Activated CD8-positive, alpha-beta memory T cell treated with anti-CD3 and anti-CD28 coated beads for 48 hours (primary cell): ENCODE data around the gene L2HGDH.
A peak's percentile ranks its signal among the peaks of the same experiment; 100 is the strongest.

Source experiments
- DNase-seq, 3 experiments: peaks; one replicate each; pipeline ENCODE4 v3.0.0-alpha.2; 2020; ENCODE audit warnings: low read depth in 2 of 3, low spot score in 2 of 3

Gene L2HGDH

GRCh38 chr14:50230701-50231474 lies 81.1 kb downstream of the L2HGDH start:
- DNase-seq, result peak in 2 of 3 experiments; percentile 14 to 18

- no peak for DNase-seq
Measured at GRCh38 chr14:50230401-50230700, 81.7 kb downstream of the L2HGDH start.

GRCh38 chr14:50229681-50230080 lies 82.3 kb downstream of the L2HGDH start:
- DNase-seq, result no peak

DNA sequence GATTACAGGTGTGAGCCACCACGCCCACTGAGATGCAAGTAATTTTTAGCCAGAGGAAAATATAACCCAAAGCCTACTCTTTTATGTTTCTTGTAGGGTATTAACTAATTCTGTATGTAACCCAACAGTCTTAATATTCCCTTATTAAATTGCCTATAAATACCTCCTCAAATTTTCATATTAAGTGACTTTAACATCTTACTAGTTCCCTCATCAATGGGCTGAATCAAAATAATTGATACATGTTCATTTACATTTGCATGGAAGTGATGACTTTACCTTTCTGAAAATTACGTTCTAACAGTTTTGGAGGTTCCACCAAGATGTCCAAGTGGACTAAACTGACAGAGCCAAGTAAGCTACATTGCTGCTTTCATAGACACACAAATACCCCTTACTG lies 83.7 kb downstream of the L2HGDH start:
- no peak for DNase-seq

DNA sequence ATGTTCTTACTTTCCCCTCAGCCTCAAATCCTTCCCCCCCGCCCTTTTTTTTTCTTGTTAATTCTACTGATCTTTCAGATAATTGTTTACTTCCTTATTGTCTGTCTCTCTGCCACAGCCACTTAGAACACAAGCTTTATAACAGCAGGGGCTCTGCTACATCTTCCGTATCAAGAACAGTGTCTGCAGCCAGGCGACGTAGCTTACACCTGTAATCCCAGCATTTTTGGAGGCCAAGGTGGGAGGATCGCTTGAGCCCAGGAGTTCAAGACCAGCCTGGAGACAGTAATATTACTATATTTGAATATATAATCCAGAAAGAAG lies 86.1 kb downstream of the L2HGDH start:
- DNase-seq, result no peak

DNA sequence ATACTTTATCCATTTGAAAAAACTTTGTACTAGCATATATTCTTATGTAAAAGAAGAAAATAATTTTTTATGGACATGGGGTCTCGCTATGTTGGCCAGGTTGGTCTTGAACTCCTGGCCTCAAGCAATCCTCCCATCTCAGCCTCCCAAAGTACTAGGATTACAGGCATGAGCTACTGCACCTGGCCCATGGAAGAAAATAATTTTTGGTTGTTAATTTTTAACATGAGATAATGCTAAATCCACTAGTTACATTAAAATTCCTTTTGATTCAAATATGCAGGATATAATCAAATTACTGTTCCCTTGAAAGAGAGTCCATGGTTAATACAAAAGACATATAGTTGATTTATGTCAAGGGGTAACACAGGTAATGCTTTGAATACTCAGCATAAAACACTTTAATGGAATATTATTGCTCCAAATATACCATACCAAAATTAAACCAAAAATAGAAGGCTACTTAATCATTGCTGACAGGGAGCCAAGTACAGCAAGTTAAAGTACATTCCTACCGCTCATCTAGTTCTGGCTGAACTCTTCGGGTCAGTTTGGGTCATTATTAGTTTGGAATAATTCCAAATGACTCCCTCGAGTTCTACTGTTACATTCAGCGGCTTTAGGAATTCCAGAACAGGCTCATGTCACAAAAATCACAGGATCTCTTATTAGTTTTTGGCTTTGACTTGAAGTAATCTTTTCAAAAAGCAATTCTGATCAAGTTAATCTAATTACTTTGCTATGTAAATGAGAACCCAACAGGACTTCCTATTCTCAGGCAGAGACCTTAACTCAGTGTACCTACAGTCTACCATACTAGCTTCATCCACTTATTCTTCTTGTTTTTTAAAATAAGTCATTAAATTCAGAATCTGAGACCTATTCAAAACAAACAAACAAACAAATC lies 86.7 kb downstream of the L2HGDH start:
- DNase-seq, result no peak

- DNase-seq, result no peak
Measured at GRCh38 chr14:50222055-50222613, 89.9 kb downstream of the L2HGDH start.

DNA sequence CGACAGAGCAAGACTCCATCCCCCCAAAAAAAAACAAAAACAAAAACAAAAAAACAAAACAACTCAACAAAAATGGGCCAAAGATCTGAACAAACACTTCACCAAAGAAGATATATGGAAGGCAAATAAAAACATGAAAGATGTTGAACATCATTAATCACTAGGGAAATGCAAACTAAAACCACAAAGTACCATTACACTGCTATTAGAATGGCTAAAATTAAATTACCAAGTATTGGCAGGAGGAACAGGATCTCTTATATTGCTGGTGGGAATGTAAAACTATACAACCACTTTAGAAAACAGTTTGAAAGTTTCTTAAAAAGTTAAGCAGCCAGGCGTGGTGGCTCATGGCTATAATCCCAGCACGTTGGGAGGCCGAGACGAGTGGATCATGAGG lies 93.5 kb downstream of the L2HGDH start:
- DNase-seq, result no peak

- DNase-seq, result no peak
Measured at GRCh38 chr14:50215416-50215815, 96.6 kb downstream of the L2HGDH start.

DNA sequence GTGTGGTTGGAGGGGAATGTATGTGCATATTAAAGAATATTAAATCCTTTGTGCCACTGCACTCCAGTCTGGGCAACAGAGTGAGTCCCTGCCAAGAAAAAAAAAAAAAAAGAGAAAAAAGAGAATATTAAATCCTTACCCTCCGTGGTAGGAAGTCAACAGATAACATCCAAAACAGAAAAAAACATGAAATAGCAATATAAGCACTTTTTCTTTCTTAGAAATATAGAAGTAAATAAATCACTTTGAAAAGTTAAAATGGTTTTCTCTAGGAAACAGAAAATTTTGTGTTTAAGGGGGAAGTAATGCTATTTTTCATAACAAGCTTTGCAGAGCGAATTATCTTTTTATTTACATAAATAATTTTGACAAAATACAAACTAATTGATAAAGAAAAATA lies 98.2 kb downstream of the L2HGDH start:
- DNase-seq, result no peak

DNA sequence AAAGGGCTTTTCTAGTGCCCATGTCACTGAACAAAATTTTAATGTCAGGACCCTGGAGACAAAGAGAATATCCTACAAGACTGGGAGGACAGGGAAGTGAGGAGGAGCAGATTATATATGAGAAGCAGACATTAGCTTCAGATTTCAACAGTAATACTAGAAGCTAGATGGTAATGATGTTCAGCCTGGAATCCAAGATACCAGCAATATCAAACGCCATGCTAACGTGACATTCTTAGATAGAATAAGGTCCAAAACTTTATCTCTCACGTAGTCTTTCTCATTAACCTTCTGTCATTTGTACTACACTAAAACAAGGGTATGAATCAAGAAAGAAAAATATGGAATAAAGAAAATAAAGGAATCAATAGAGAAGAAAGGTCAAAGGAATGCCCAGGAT lies 99.3 kb downstream of the L2HGDH start:
- DNase-seq, result no peak

GRCh38 chr14:50210074-50210473 lies 102.0 kb downstream of the L2HGDH start:
- DNase-seq, result no peak

DNA sequence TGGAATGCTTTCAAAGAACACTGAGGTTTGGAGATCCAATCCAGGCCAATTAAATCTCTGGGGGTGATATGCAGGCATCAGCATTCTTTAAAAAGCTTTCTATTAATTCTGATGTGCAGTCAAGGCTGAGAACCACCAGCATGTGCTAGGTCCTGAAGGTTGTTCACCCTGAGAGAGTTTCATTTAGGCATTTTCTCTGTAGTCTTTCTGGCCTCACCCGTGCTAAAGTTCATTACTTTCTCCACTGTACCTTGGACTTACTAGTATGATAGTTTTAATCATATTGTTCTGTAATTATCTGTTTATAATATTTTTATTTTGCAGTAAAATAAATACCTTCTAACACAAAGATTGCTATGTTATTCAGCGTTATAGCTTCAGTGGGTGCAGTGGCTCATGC lies 113.5 kb downstream of the L2HGDH start:
- DNase-seq, result no peak

GRCh38 chr14:50191499-50191898 lies 120.5 kb downstream of the L2HGDH start:
- no peak for DNase-seq
